K562 (cell line): ENCODE results near the gene REEP6. TPM values are rescaled to one million over a fixed set of nuclear protein-coding genes. Genes with fewer than 3 reads are reported as not detected.

ENCODE experiments used
- BACH1 ChIP-seq: fragments of 200-800 bp; sonication (Bioruptor generic); IDR thresholded peaks from 2 replicates; pipeline ENCODE4 v1.6.1; 2016; ENCODE audit warnings: missing genetic modification characterization, missing compliant biosample characterization
- BHLHE40 ChIP-seq: IDR thresholded peaks from 2 replicates; pipeline ENCODE4 v1.6.1; 2011; ENCODE audit warnings: low read length, improper control_type of control experiment
- CBFB ChIP-seq: sonication (generic); formaldehyde crosslinking; IDR thresholded peaks from 2 replicates; pipeline ENCODE4 v1.4.0; 2020; ENCODE audit warnings: mild to moderate bottlenecking, missing genetic modification reagents
- ETV6 ChIP-seq, 3 experiments: fragments of 150-350 bp in 1 of 3; sonication (generic) in 1 of 3; formaldehyde crosslinking in 1 of 3; IDR thresholded peaks; 2 replicates each; pipeline versions ENCODE4 v1.6.1 to v1.8.0; 2014 to 2022; ENCODE audit warnings: borderline replicate concordance in 2 of 3, low read depth in 2 of 3, antibody characterized with exemption in 1 of 3, low read length in 1 of 3, mild to moderate bottlenecking in 1 of 3, missing genetic modification reagents in 1 of 3
- FOXA1 ChIP-seq: fragments of 450-650 bp; IDR thresholded peaks from 2 replicates; pipeline ENCODE4 v1.6.1; 2016; ENCODE audit warnings: mild to moderate bottlenecking, borderline replicate concordance
- FOXA3 ChIP-seq, 2 experiments: fragments of 450-650 bp in 1 of 2; sonication (generic) in 1 of 2; formaldehyde crosslinking; IDR thresholded peaks in 1 of 2; conservative IDR thresholded peaks in 1 of 2; 2 replicates each; pipeline versions ENCODE4 v1.4.0 to v1.8.0; 2020 to 2022; ENCODE audit warnings: mild to moderate bottlenecking in 2 of 2, missing genetic modification reagents in 1 of 2
- FOXJ2 ChIP-seq: fragments of 200-800 bp; sonication (Bioruptor generic); IDR thresholded peaks from 2 replicates; pipeline ENCODE4 v1.6.1; 2016; ENCODE audit warnings: missing genetic modification characterization, missing compliant biosample characterization
- JUN ChIP-seq, 2 experiments: sonication (generic) in 1 of 2; formaldehyde crosslinking in 1 of 2; IDR thresholded peaks; 2 replicates each; pipeline versions ENCODE4 v1.6.1 to v1.8.0; 2012 to 2022; ENCODE audit warnings: borderline replicate concordance in 2 of 2, mild to moderate bottlenecking in 2 of 2, improper control_type of control experiment in 1 of 2, low read depth in 1 of 2, low read length in 1 of 2, missing genetic modification reagents in 1 of 2
- MAFF ChIP-seq: IDR thresholded peaks from 2 replicates; pipeline ENCODE4 v1.6.1; 2012; ENCODE audit warnings: low read length, improper control_type of control experiment
- MED1 ChIP-seq: sonication (generic); formaldehyde crosslinking; IDR thresholded peaks from 2 replicates; pipeline ENCODE4 v1.8.1; 2023; ENCODE audit warnings: missing genetic modification reagents, borderline replicate concordance
- NFIC ChIP-seq: fragments of 450-650 bp; IDR thresholded peaks from 2 replicates; pipeline ENCODE4 v1.6.1; 2017; ENCODE audit warnings: mild to moderate bottlenecking, inconsistent platforms
- NR4A1 ChIP-seq, 2 experiments: fragments of 250-450 bp in 1 of 2; fragments of 450-650 bp in 1 of 2; sonication (Bioruptor Pico) in 1 of 2; IDR thresholded peaks; 2 replicates each; pipeline versions ENCODE4 v1.4.0 to v1.6.1; 2016 to 2020; ENCODE audit warnings: mild to moderate bottlenecking in 2 of 2, missing compliant biosample characterization in 1 of 2, missing genetic modification characterization in 1 of 2, moderate library complexity in 1 of 2
- RFX1 ChIP-seq: fragments of 450-650 bp; IDR thresholded peaks from 2 replicates; pipeline ENCODE4 v1.6.1; 2016; ENCODE audit warnings: mild to moderate bottlenecking, moderate library complexity
- SRSF7 ChIP-seq: fragments of 200-400 bp; formaldehyde crosslinking; optimal IDR thresholded peaks from 2 replicates; pipeline ENCODE3; 2017; ENCODE audit warnings: mild to moderate bottlenecking, low read depth, low read length
- TEAD2 ChIP-seq: fragments of 450-650 bp; IDR thresholded peaks from 2 replicates; pipeline ENCODE4 v1.6.1; 2016; ENCODE audit warnings: missing genetic modification characterization, control low read depth, missing compliant biosample characterization
- U2AF1 ChIP-seq: fragments of 200-400 bp; formaldehyde crosslinking; optimal IDR thresholded peaks from 2 replicates; pipeline ENCODE3; 2017; ENCODE audit warnings: mild to moderate bottlenecking, low read depth, low read length, moderate library complexity
- YBX1 ChIP-seq: fragments of 450-650 bp; IDR thresholded peaks from 2 replicates; pipeline ENCODE4 v1.7.1; 2016; ENCODE audit warnings: mild to moderate bottlenecking
- ZBTB26 ChIP-seq: fragments of 450-650 bp; formaldehyde crosslinking; IDR thresholded peaks from 2 replicates; pipeline ENCODE4 v1.4.0; 2022; ENCODE audit warnings: missing genetic modification characterization
- ZBTB8A ChIP-seq: fragments of 450-650 bp; IDR thresholded peaks from 2 replicates; pipeline ENCODE4 v1.6.1; 2018; ENCODE audit warnings: mild to moderate bottlenecking, moderate library complexity; ENCODE audit not compliant: partially characterized antibody
- ZNF57 ChIP-seq: fragments of 450-650 bp; formaldehyde crosslinking; IDR thresholded peaks from 2 replicates; pipeline ENCODE4 v1.4.0; 2020; ENCODE audit warnings: mild to moderate bottlenecking, moderate library complexity
- ZNF586 ChIP-seq: fragments of 450-650 bp; formaldehyde crosslinking; conservative IDR thresholded peaks from 2 replicates; pipeline ENCODE4 v1.4.0; 2020; ENCODE audit warnings: mild to moderate bottlenecking, moderate library complexity
- polyA plus RNA-seq, 8 experiments: library from polyadenylated mRNA; depleted of rRNA in 4 of 8; stranded (reverse) in 5 of 8; unstranded in 3 of 8; fragments of >200 nt; fragmentation: Nextera tagmentation in 2 of 8; fragmentation: Illumina TruSeq in 1 of 8; extraction: Ambion mirVana in 2 of 8; extraction: Trizol in 1 of 8; gene quantifications; 2 replicates each; pipeline versions ENCODE4 v1.2.1 to v1.2.3, GENCODE V29; 2011 to 2014; ENCODE audit warnings: inconsistent platforms in 1 of 8, missing spikeins in 1 of 8
- total RNA-seq, 7 experiments: library from RNA; depleted of rRNA in 6 of 7; stranded (reverse); fragments of >200 nt in 6 of 7; fragmentation: Illumina TruSeq in 2 of 7; extraction: Trizol in 2 of 7; gene quantifications; 2 replicates each; pipeline versions ENCODE4 v1.2.1 to v1.2.3, GENCODE V29; 2011 to 2021; ENCODE audit warnings: low replicate concordance in 1 of 7
- TF ChIP-seq, protein P1 (sequence below): IDR thresholded peaks from 2 replicates; pipeline ENCODE4 v1.6.1; 2012; ENCODE audit warnings: low read depth, low read length, improper control_type of control experiment, borderline replicate concordance
- TF ChIP-seq, protein P2 (sequence below): IDR thresholded peaks from 2 replicates; pipeline ENCODE4 v1.6.1; 2014; ENCODE audit warnings: antibody characterized with exemption

The REEP6 gene
- total and polyA plus RNA-seq, 9 of the 15 experiments (the other 6 are each of a cell fraction or from before 2014, with no cell fraction given), result 1.2 to 64.2 (median 12.7) TPM

GRCh38 chr19:1512671-1513498 is 21.9 kb downstream of the REEP6 start, which contains the start of gene ADAMTSL5 (continued):
- TF ChIP-seq, protein P1, sequence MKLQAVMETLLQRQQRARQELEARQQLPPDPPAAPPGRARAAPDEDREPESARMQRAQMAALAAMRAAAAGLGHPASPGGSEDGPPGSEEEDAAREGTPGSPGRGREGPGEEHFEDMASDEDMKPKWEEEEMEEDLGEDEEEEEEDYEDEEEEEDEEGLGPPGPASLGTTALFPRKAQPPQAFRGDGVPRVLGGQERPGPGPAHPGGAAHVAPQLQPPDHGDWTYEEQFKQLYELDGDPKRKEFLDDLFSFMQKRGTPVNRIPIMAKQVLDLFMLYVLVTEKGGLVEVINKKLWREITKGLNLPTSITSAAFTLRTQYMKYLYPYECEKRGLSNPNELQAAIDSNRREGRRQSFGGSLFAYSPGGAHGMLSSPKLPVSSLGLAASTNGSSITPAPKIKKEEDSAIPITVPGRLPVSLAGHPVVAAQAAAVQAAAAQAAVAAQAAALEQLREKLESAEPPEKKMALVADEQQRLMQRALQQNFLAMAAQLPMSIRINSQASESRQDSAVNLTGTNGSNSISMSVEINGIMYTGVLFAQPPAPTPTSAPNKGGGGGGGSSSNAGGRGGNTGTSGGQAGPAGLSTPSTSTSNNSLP, result no peak
- no peak for TF ChIP-seq ETV6 (IDR thresholded peaks at IDR 0.05; ENCODE audit: borderline replicate concordance in 1 of 2, low read depth in 2 of 2, low read length in 1 of 2)
- TF ChIP-seq ETV6 (CRISPR knock-in tag; IDR thresholded peaks at IDR 0.05; ENCODE audit: borderline replicate concordance), result no peak
- TF ChIP-seq FOXJ2, result no peak
- TF ChIP-seq FOXA1, result no peak
- TF ChIP-seq YBX1, result no peak
- TF ChIP-seq SRSF7, result no peak
- no peak for TF ChIP-seq MAFF
- no peak for TF ChIP-seq CBFB
- TF ChIP-seq ZBTB8A, result no peak
- TF ChIP-seq TEAD2 (tag), result no peak
- no peak for TF ChIP-seq FOXA3 (CRISPR knock-in tag; conservative IDR thresholded peaks at IDR 0.05 in 1 of 2, IDR thresholded peaks at IDR 0.05 in 1 of 2)
- no peak for TF ChIP-seq NR4A1 (CRISPR knock-in tag; IDR thresholded peaks at IDR 0.05)
- 0 out of 2 replicates have a peak, but pooled peaks have one; percentile 31 for TF ChIP-seq NR4A1 (tag; IDR thresholded peaks at IDR 0.05)
- no peak for TF ChIP-seq RFX1
- TF ChIP-seq NFIC, result 0 out of 2 replicates have a peak, but pooled peaks have one; percentile 16
- TF ChIP-seq ZNF586 (CRISPR knock-in tag), result no peak
- no peak for TF ChIP-seq BACH1 (tag)
- no peak for TF ChIP-seq ZBTB26 (CRISPR knock-in tag)
- no peak for TF ChIP-seq BHLHE40
- TF ChIP-seq, protein P2, sequence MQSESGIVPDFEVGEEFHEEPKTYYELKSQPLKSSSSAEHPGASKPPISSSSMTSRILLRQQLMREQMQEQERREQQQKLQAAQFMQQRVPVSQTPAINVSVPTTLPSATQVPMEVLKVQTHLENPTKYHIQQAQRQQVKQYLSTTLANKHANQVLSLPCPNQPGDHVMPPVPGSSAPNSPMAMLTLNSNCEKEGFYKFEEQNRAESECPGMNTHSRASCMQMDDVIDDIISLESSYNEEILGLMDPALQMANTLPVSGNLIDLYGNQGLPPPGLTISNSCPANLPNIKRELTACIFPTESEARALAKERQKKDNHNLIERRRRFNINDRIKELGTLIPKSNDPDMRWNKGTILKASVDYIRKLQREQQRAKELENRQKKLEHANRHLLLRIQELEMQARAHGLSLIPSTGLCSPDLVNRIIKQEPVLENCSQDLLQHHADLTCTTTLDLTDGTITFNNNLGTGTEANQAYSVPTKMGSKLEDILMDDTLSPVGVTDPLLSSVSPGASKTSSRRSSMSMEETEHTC, result no peak
- TF ChIP-seq ZNF57 (CRISPR knock-in tag), result no peak
- no peak for TF ChIP-seq U2AF1
- no peak for TF ChIP-seq MED1 (CRISPR knock-in tag)
- no peak for TF ChIP-seq JUN (IDR thresholded peaks at IDR 0.05; ENCODE audit: borderline replicate concordance, low read depth, low read length)
- TF ChIP-seq JUN (CRISPR knock-in tag; IDR thresholded peaks at IDR 0.05; ENCODE audit: borderline replicate concordance), result no peak
